Lung (tissue), 12 donors: Measurements from ENCODE around the gene RGSL1. TPM values are rescaled to one million over a fixed set of nuclear protein-coding genes. Genes with fewer than 3 reads are reported as not detected.

ENCODE experiments used
- ATAC-seq: fragments of 200-7000 bp; cut with Tn5 transposase; one replicate; pipeline ENCODE4 v1.9.1; 2020; ENCODE audit warnings: moderate number of reproducible peaks; ENCODE audit not compliant: insufficient read depth, low FRiP score
- DNase-seq, 3 donors: peaks; one replicate each; pipeline ENCODE4 v3.0.0-alpha.2; 2013 to 2017
- H3K27ac ChIP-seq, 2 donors: one replicate each; pipeline ENCODE4 v1.5.1; 2013; ENCODE audit warnings: mild to moderate bottlenecking in 2 of 2, moderate library complexity in 2 of 2, control low read depth in 1 of 2, inconsistent platforms in 1 of 2, low read depth in 1 of 2, low read length in 1 of 2
- H3K27me3 ChIP-seq, 3 donors: one replicate each; pipeline ENCODE4 v1.5.1; 2013; ENCODE audit warnings: low read length in 2 of 3; ENCODE audit not compliant: control insufficient read depth in 3 of 3, insufficient read depth in 3 of 3
- H3K36me3 ChIP-seq, 4 donors: one replicate each; pipeline ENCODE4 v1.5.1; 2013; ENCODE audit warnings: low read length in 4 of 4, mild to moderate bottlenecking in 1 of 4, moderate library complexity in 1 of 4; ENCODE audit not compliant: control insufficient read depth in 4 of 4, insufficient read depth in 4 of 4
- H3K4me1 ChIP-seq, 5 donors: one replicate each; pipeline ENCODE4 v1.5.1; 2013; ENCODE audit warnings: low read length in 5 of 5, mild to moderate bottlenecking in 2 of 5, moderate library complexity in 1 of 5; ENCODE audit not compliant: control insufficient read depth in 5 of 5, insufficient read depth in 5 of 5
- H3K4me3 ChIP-seq: one replicate; pipeline ENCODE4 v1.5.1; 2013; ENCODE audit warnings: mild to moderate bottlenecking, control low read depth, moderate library complexity
- H3K9ac ChIP-seq, 2 donors: one replicate each; pipeline ENCODE4 v1.5.1; 2013; ENCODE audit warnings: low read length in 2 of 2, control low read depth in 1 of 2; ENCODE audit not compliant: insufficient read depth in 1 of 2
- H3K9me3 ChIP-seq, 4 donors: one replicate each; pipeline ENCODE4 v1.5.1; 2013; ENCODE audit warnings: low read length in 3 of 4, mild to moderate bottlenecking in 1 of 4, moderate library complexity in 1 of 4; ENCODE audit not compliant: control insufficient read depth in 4 of 4, insufficient read depth in 3 of 4
- CTCF ChIP-seq: IDR thresholded peaks from 2 replicates; pipeline ENCODE4 v1.5.1; 2012; ENCODE audit warnings: mild to moderate bottlenecking; ENCODE audit errors: control extremely low read depth, extremely low read depth
- WGBS, 2 donors: extraction: QIAGEN DNeasy Blood & Tissue Kit; methylation state at CpG; one replicate each; pipeline ENCODE4 v1.1.7; 2013; 5-methylcytosine and 5-hydroxymethylcytosine counted together
- polyA plus RNA-seq, 2 donors: library from polyadenylated mRNA; stranded (reverse); fragments of 200-250 nt; gene quantifications; one replicate each; pipeline ENCODE4 v1.2.1, GENCODE V29; 2013
- total RNA-seq, 2 donors: library from RNA; depleted of rRNA in 1 of 2; stranded (reverse); fragments of >200 nt in 1 of 2; gene quantifications; one replicate each; pipeline ENCODE4 v1.2.1, GENCODE V29; 2014 to 2021
- donor health status: control.
- donor health status: control.
- donor health status: Bipolar disorder and iron deficiency.
- donor health status: healthy.
- donor health status: DM: yes; HTN: yes; CAD: no.

RGSL1 gene
- total and polyA plus RNA-seq, 4 donors: 0.13 TPM; not detected in 3

DNA sequence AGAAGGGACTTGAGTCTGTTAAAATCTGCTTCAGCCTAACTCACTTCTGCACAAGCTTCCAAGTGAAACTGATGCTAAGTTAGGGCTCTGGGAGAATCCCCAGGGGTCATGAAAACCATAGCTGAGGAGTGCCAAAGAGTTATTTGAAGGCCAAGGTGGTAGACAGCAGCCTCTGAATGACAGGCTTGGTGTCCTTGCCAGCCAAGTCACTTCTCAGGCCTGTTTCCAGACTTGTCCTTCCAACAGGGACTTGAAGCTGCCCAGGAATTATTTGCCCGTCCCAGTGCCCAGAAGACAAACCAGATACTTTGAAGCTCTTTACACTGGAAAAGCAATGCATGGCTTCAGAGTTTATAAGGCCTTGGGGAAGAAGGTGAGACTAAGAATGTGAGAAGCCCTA, 105.5 kb downstream of the RGSL1 start:
- no peaks in the 10 kb centered on the region for H3K4me1 ChIP-seq
- WGBS, 2 donors: 84 to 89% methylated on average over 1 of the region's 1 CpG
- no peak overlapping the region for H3K27ac ChIP-seq
- no peak overlapping the region for H3K4me3 ChIP-seq
- H3K9me3 ChIP-seq: peaks cover 0 to 9% (median 0%) of the 10 kb centered on the region in 4 donors
- DNase-seq (no peak), ATAC-seq (no peak)
- no peaks in the 10 kb centered on the region for H3K27me3 ChIP-seq
- no peak overlapping the region for H3K9ac ChIP-seq
- TF ChIP-seq CTCF: no peak
- H3K36me3 ChIP-seq: no peaks in the 10 kb centered on the region

- H3K27me3 ChIP-seq: no peaks in the 10 kb centered on the region
- H3K36me3 ChIP-seq: no peaks in the 10 kb centered on the region
- no peak overlapping the region for H3K4me3 ChIP-seq
- H3K9ac ChIP-seq: no peak overlapping the region
- no peak for ATAC-seq
- peaks cover 0 to 9% (median 0%) of the 10 kb centered on the region in 4 donors for H3K9me3 ChIP-seq
- DNase-seq: no peak
- no peak overlapping the region for H3K27ac ChIP-seq
- no peak for TF ChIP-seq CTCF
- H3K4me1 ChIP-seq: no peaks in the 10 kb centered on the region
These were observed 106.3 kb downstream of the RGSL1 start for GRCh38 chr1:182556279-182556678.

DNA sequence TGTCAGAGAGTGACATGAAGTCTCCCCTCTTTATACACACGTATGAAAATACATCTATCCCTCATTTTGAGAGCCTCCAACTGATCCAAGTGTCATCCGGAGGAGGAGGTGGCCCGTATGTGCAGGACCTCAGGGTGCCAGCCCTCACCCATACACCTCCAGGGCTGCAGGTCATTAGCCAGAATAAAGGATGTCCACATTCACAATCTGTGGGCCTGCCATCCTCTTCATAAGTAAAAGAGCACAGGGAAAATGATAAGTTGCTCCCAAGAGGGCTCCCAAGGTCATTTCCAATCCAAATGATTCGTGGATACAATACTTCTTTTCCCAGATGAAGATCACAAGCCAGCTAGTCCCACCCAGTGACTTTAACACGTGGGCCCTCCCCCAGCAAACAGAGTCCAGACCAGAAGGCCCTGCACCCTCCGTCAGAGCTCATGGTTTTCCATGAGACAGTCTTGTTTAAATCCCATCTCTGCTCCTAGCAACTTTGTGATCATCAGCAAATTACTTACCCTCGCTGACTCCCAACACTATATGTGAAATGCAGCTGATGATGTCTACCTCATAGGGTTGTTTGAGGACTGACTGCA, 110.5 kb downstream of the RGSL1 start:
- H3K27me3 ChIP-seq: no peaks in the 10 kb centered on the region
- no peak for DNase-seq
- peaks cover 0 to 3% (median under 1%) of the 10 kb centered on the region in 4 donors for H3K9me3 ChIP-seq
- 75 to 82% methylated on average over 7 of the region's 7 CpGs for WGBS, 2 donors
- no peak overlapping the region for H3K27ac ChIP-seq
- H3K4me1 ChIP-seq: no peaks in the 10 kb centered on the region
- no peak overlapping the region for H3K9ac ChIP-seq
- no peak for ATAC-seq
- no peak for TF ChIP-seq CTCF
- H3K36me3 ChIP-seq: no peaks in the 10 kb centered on the region
- H3K4me3 ChIP-seq: no peak overlapping the region

DNA sequence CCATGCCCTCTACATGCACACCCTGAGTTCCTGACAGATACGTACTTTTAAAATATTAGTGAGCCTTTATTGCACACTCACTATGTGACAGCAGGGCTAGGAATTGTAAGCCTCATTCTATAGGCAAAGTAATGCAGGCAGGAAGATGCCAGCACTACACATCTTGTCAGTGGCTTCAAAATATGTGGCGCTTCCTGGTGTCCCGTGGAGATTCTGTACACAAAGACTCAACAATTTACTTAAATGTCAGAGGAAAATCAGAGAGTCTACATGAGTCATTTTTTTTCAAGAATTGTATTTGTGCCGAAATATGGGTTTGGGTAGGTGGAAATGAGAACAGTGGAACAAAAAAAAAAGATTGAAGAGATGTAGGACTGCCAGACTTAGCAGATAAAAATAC, 111.5 kb downstream of the RGSL1 start:
- no peak overlapping the region for H3K9ac ChIP-seq
- no peaks in the 10 kb centered on the region for H3K4me1 ChIP-seq
- DNase-seq: no peak
- 60 to 72% methylated on average over 4 of the region's 4 CpGs for WGBS, 2 donors
- no peak overlapping the region for H3K27ac ChIP-seq
- peaks cover 0 to 3% (median 1%) of the 10 kb centered on the region in 4 donors for H3K9me3 ChIP-seq
- no peak for TF ChIP-seq CTCF
- ATAC-seq: no peak
- no peaks in the 10 kb centered on the region for H3K36me3 ChIP-seq
- H3K4me3 ChIP-seq: no peak overlapping the region
- H3K27me3 ChIP-seq: no peaks in the 10 kb centered on the region
